CD14-positive monocyte (primary cell): ENCODE measurements around the gene ME1. TPM values are rescaled to one million over a fixed set of nuclear protein-coding genes. Genes with fewer than 3 reads are reported as not detected.

Experiments used
- DNase-seq, 3 donors: peaks; one replicate each; pipeline ENCODE4 v3.0.0-alpha.2; 2011 to 2022
- H2AFZ ChIP-seq: 2 replicates; pipeline ENCODE4 v1.6.0; 2012; ENCODE audit warnings: mild to moderate bottlenecking, low read depth, low read length, inconsistent platforms; ENCODE audit not compliant: insufficient read depth, poor library complexity, severe bottlenecking
- H3K27ac ChIP-seq, 2 donors: 1 replicate in 1 of 2; 2 replicates in 1 of 2; pipeline ENCODE4 v1.5.1; 2012 to 2013; ENCODE audit warnings: low read length in 2 of 2, control low read depth in 1 of 2, inconsistent platforms in 1 of 2, low read depth in 1 of 2, mild to moderate bottlenecking in 1 of 2
- H3K27me3 ChIP-seq, 2 donors: one replicate each; pipeline versions ENCODE4 v1.6.0 to v1.6.1; 2011 to 2013; ENCODE audit warnings: low read length in 2 of 2; ENCODE audit not compliant: control insufficient read depth in 2 of 2, insufficient read depth in 2 of 2
- H3K36me3 ChIP-seq, 2 donors: replicated peaks in 1 of 2; 1 replicate in 1 of 2; 2 replicates in 1 of 2; pipeline versions ENCODE4 v1.5.1 to v1.6.1; 2012 to 2013; ENCODE audit warnings: low read length in 2 of 2, control low read depth in 1 of 2, inconsistent platforms in 1 of 2, mild to moderate bottlenecking in 1 of 2; ENCODE audit not compliant: insufficient read depth in 2 of 2, control insufficient read depth in 1 of 2
- H3K4me1 ChIP-seq, 2 donors: 1 replicate in 1 of 2; 2 replicates in 1 of 2; pipeline versions ENCODE4 v1.5.1 to v1.6.1; 2012 to 2013; ENCODE audit warnings: low read length in 2 of 2, control low read depth in 1 of 2, inconsistent platforms in 1 of 2, mild to moderate bottlenecking in 1 of 2, moderate library complexity in 1 of 2; ENCODE audit not compliant: insufficient read depth in 2 of 2, control insufficient read depth in 1 of 2
- H3K4me2 ChIP-seq: replicated peaks from 2 replicates; pipeline ENCODE3; 2012; ENCODE audit warnings: low read length, moderate library complexity, mild to moderate bottlenecking; ENCODE audit not compliant: poor library complexity, severe bottlenecking; ENCODE audit errors: extremely low read depth
- H3K4me3 ChIP-seq, 3 experiments: fragments of 200-600 bp in 1 of 3; sonication (generic) in 1 of 3; replicated peaks in 1 of 3; 1 replicate in 2 of 3; 2 replicates in 1 of 3; pipeline ENCODE4 v1.5.1; 2011 to 2013; ENCODE audit warnings: low read length in 3 of 3, mild to moderate bottlenecking in 3 of 3, control low read depth in 2 of 3, low read depth in 2 of 3, inconsistent platforms in 1 of 3, moderate library complexity in 1 of 3
- H3K79me2 ChIP-seq: 2 replicates; pipeline ENCODE4 v1.6.0; 2012; ENCODE audit warnings: mild to moderate bottlenecking, control low read depth, inconsistent platforms, low read length, moderate library complexity; ENCODE audit not compliant: insufficient read depth
- H3K9ac ChIP-seq: 2 replicates; pipeline ENCODE4 v1.6.0; 2017; ENCODE audit warnings: low read length, mild to moderate bottlenecking; ENCODE audit not compliant: insufficient read depth, poor library complexity, severe bottlenecking
- H3K9me3 ChIP-seq, 2 donors: replicated peaks in 1 of 2; 1 replicate in 1 of 2; 2 replicates in 1 of 2; pipeline versions ENCODE4 v1.5.1 to v1.6.1; 2012 to 2013; ENCODE audit warnings: low read length in 2 of 2, control low read depth in 1 of 2; ENCODE audit not compliant: control insufficient read depth in 1 of 2, insufficient read depth in 1 of 2
- H4K20me1 ChIP-seq: 2 replicates; pipeline ENCODE4 v1.6.0; 2012; ENCODE audit warnings: mild to moderate bottlenecking, low read length, control low read depth, moderate library complexity; ENCODE audit not compliant: insufficient read depth
- H3K27ac Mint-ChIP-seq, 7 donors: one replicate each; pipeline ENCODE4 v1.8.0; 2020; ENCODE audit warnings: mild to moderate bottlenecking in 7 of 7, mixed read lengths in 7 of 7, moderate library complexity in 6 of 7, inconsistent platforms in 2 of 7
- H3K27me3 Mint-ChIP-seq, 3 donors: one replicate each; pipeline ENCODE4 v1.8.0; 2021 to 2022; ENCODE audit warnings: low read depth in 3 of 3, mild to moderate bottlenecking in 3 of 3, mixed read lengths in 3 of 3, moderate library complexity in 3 of 3, inconsistent platforms in 1 of 3
- H3K36me3 Mint-ChIP-seq, 2 donors: one replicate each; pipeline ENCODE4 v1.8.0; 2020; ENCODE audit warnings: mixed read lengths in 2 of 2, inconsistent platforms in 1 of 2, mild to moderate bottlenecking in 1 of 2
- H3K4me1 Mint-ChIP-seq: one replicate; pipeline ENCODE4 v1.8.0; 2020; ENCODE audit warnings: mild to moderate bottlenecking, mixed read lengths
- H3K4me3 Mint-ChIP-seq, 2 donors: one replicate each; pipeline ENCODE4 v1.8.0; 2020; ENCODE audit warnings: mild to moderate bottlenecking in 2 of 2, mixed read lengths in 2 of 2, moderate library complexity in 1 of 2
- H3K9me3 Mint-ChIP-seq, 7 donors: one replicate each; pipeline ENCODE4 v1.8.0; 2020 to 2022; ENCODE audit warnings: mixed read lengths in 7 of 7, mild to moderate bottlenecking in 6 of 7, moderate library complexity in 6 of 7, inconsistent platforms in 2 of 7
- WGBS: methylation state at CpG from one replicate; pipeline ENCODE4 v1.1.5; 2013; ENCODE audit warnings: missing lambda C conversion rate; ENCODE audit not compliant: insufficient coverage; 5-methylcytosine and 5-hydroxymethylcytosine counted together
- intact Hi-C, 2 donors: fragments of 100-400 bp; cut with micrococcal nuclease; formaldehyde crosslinking; loops; one replicate each; pipeline versions ENCODE4 v1.15.0 to v1.15.1; 2023
- polyA plus RNA-seq, 3 donors: library from polyadenylated mRNA; depleted of rRNA in 1 of 3; unstranded in 2 of 3; stranded (reverse) in 1 of 3; fragments of 300-500 nt in 2 of 3; fragments of >200 nt in 1 of 3; fragmentation: Illumina TruSeq in 2 of 3; gene quantifications; 1 replicate in 2 of 3; 2 replicates in 1 of 3; pipeline ENCODE4 v1.2.3, GENCODE V29; 2012 to 2021
- TF ChIP-seq, protein P1 (sequence below): fragments of 200-600 bp; IDR thresholded peaks from one replicate; pipeline ENCODE4 v1.8.0; 2022; ENCODE audit warnings: antibody characterized with exemption, mild to moderate bottlenecking

The ME1 gene
- polyA plus RNA-seq, 3 donors: 1.3 to 4.0 (median 2.1) TPM

DNA sequence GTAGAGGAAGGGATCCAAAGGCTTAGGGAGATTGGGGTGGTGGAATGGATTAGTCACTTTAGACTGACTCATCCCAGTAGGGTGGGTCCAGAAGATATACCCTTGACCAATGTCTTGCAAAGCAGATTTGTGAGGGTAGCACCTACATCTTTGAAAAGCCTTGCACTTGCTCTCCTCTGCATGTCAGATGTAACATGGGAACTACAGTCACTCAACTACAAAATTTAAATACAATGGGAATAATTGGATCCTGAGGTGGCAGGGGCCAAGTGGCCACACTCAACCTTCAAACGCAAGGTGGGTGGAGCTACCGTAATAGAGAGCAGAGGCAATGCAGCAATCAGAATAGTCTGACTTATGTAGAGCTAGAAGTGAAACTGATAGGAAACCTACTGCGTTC is 71.2 kb downstream of the ME1 start:
- TF ChIP-seq, protein P1, sequence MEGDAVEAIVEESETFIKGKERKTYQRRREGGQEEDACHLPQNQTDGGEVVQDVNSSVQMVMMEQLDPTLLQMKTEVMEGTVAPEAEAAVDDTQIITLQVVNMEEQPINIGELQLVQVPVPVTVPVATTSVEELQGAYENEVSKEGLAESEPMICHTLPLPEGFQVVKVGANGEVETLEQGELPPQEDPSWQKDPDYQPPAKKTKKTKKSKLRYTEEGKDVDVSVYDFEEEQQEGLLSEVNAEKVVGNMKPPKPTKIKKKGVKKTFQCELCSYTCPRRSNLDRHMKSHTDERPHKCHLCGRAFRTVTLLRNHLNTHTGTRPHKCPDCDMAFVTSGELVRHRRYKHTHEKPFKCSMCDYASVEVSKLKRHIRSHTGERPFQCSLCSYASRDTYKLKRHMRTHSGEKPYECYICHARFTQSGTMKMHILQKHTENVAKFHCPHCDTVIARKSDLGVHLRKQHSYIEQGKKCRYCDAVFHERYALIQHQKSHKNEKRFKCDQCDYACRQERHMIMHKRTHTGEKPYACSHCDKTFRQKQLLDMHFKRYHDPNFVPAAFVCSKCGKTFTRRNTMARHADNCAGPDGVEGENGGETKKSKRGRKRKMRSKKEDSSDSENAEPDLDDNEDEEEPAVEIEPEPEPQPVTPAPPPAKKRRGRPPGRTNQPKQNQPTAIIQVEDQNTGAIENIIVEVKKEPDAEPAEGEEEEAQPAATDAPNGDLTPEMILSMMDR: no peak
- no peaks in the 10 kb centered on the region for H3K4me1 Mint-ChIP-seq
- no peak overlapping the region for H3K4me3 Mint-ChIP-seq
- peaks cover 3 to 27% (median 12%) of the 10 kb centered on the region in 7 donors for H3K9me3 Mint-ChIP-seq
- Histone ChIP-seq H3K4me3 (no peak overlapping the region), H3K36me3 (no peaks in the 10 kb centered on the region), H4K20me1 (no peaks in the 10 kb centered on the region), H3K27me3 (no peaks in the 10 kb centered on the region), H3K79me2 (no peaks in the 10 kb centered on the region), H3K4me1 (no peaks in the 10 kb centered on the region), H3K9ac (no peak overlapping the region), H3K4me2 (no peak overlapping the region), H3K9me3 (peaks cover 0 to 10% of the 10 kb centered on the region in 2 donors), H2AFZ (no peak overlapping the region), H3K27ac (no peak overlapping the region)
- intact Hi-C loops: no loop called here
- no peak overlapping the region for H3K27ac Mint-ChIP-seq
- no peak for DNase-seq
- peaks cover 0 to under 1% (median 0%) of the 10 kb centered on the region in 3 donors for H3K27me3 Mint-ChIP-seq
- no CpG with 5 or more reads among the region's 3 CpGs for WGBS
- no peaks in the 10 kb centered on the region for H3K36me3 Mint-ChIP-seq

DNA sequence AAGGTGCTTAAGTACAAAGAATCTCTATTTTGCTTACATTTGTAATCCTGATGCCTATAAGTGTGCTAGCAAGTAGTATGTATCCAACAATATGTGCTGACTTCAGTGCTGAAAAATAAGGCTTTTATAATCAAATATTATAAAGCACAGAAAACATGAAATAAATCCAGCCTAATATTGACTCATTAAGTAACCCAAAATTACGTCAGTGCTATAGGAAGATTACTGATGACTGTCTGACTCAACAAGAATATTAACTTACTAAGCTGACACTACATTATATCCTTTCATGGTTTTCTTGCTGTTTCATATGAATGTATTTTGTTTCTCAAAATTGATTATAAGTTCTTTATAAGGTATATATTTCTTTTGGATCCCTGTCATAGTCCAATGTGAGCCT is 76.1 kb downstream of the ME1 start:
- Mint-ChIP-seq H3K4me1 (no peaks in the 10 kb centered on the region), H3K36me3 (no peaks in the 10 kb centered on the region), H3K9me3 (peaks cover 2 to 16% (median 5%) of the 10 kb centered on the region in 7 donors), H3K4me3 (no peak overlapping the region), H3K27me3 (no peaks in the 10 kb centered on the region), H3K27ac (no peak overlapping the region)
- H3K4me2 ChIP-seq: no peak overlapping the region
- no peak overlapping the region for H2AFZ ChIP-seq
- no peaks in the 10 kb centered on the region for H3K79me2 ChIP-seq
- no peak overlapping the region for H3K4me3 ChIP-seq
- H3K27ac ChIP-seq: no peak overlapping the region
- no peak for DNase-seq
- TF ChIP-seq, protein P1: no peak
- no peaks in the 10 kb centered on the region for H3K27me3 ChIP-seq
- H4K20me1 ChIP-seq: no peaks in the 10 kb centered on the region
- H3K4me1 ChIP-seq: no peaks in the 10 kb centered on the region
- H3K9ac ChIP-seq: no peak overlapping the region
- intact Hi-C loops: no loop called here
- no peaks in the 10 kb centered on the region for H3K36me3 ChIP-seq
- peaks cover 0 to 6% of the 10 kb centered on the region in 2 donors for H3K9me3 ChIP-seq
- WGBS: no CpG with 5 or more reads among the region's 1 CpG
